B cell (primary cell): Measurements from ENCODE around the gene SSBP3. TPM values are rescaled to one million over a fixed set of nuclear protein-coding genes. Genes with fewer than 3 reads are reported as not detected.

Source experiments
- ATAC-seq: fragments of 200-7000 bp; cut with Tn5 transposase; one replicate; pipeline ENCODE4 v1.10.0; 2021; ENCODE audit warnings: low read depth, mild to moderate bottlenecking, moderate number of reproducible peaks, moderate library complexity
- CTCF ChIA-PET: fragments of 350-600 bp; sonication (Branson Sonifier 250); formaldehyde crosslinking; loops from one replicate; lab custom pipeline; 2021; ENCODE audit warnings: antibody characterized with exemption, inconsistent platforms; lab: Charles Lee
- POLR2A ChIA-PET: fragments of 350-600 bp; sonication (Branson Sonifier 250); formaldehyde crosslinking; loops from one replicate; lab custom pipeline; 2021; ENCODE audit warnings: antibody characterized with exemption; lab: Charles Lee
- DNase-seq: peaks from one replicate; pipeline ENCODE4 v3.0.0; 2013
- H2AFZ ChIP-seq: 2 replicates; pipeline ENCODE4 v1.6.1; 2012; ENCODE audit warnings: mild to moderate bottlenecking, low read depth, low read length; ENCODE audit not compliant: insufficient read depth, poor library complexity, severe bottlenecking
- H3K27ac ChIP-seq, 2 donors: 1 replicate in 1 of 2; 2 replicates in 1 of 2; pipeline ENCODE4 v1.5.1; 2012 to 2013; ENCODE audit warnings: low read length in 2 of 2, mild to moderate bottlenecking in 2 of 2, moderate library complexity in 1 of 2
- H3K27me3 ChIP-seq, 4 experiments: fragments of 200-600 bp in 1 of 4; sonication (generic) in 1 of 4; replicated peaks in 1 of 4; 1 replicate in 2 of 4; 2 replicates in 2 of 4; pipeline versions ENCODE4 v1.6.1 to v1.7.0; 2013 to 2016; ENCODE audit warnings: low read length in 3 of 4, mild to moderate bottlenecking in 2 of 4, mixed read lengths in 1 of 4, moderate library complexity in 1 of 4; ENCODE audit not compliant: insufficient read depth in 4 of 4, control insufficient read depth in 3 of 4; ENCODE audit errors: control extremely low read depth in 1 of 4
- H3K36me3 ChIP-seq, 2 experiments: replicated peaks in 1 of 2; 1 replicate in 1 of 2; 2 replicates in 1 of 2; pipeline versions ENCODE4 v1.6.1 to v1.7.1; 2013; ENCODE audit warnings: low read length in 1 of 2; ENCODE audit not compliant: insufficient read depth in 2 of 2, control insufficient read depth in 1 of 2; ENCODE audit errors: control extremely low read depth in 1 of 2, extremely low read depth in 1 of 2
- H3K4me1 ChIP-seq, 2 donors: fragments of 200-600 bp in 1 of 2; sonication (generic) in 1 of 2; 1 replicate in 1 of 2; 2 replicates in 1 of 2; pipeline versions ENCODE4 v1.5.1 to v1.6.1; 2013 to 2017; ENCODE audit warnings: low read length in 2 of 2; ENCODE audit not compliant: control insufficient read depth in 2 of 2, insufficient read depth in 2 of 2
- H3K4me2 ChIP-seq: replicated peaks from 2 replicates; pipeline ENCODE3; 2012; ENCODE audit warnings: mild to moderate bottlenecking, low read depth, low read length; ENCODE audit not compliant: poor library complexity, severe bottlenecking
- H3K4me3 ChIP-seq, 5 experiments: fragments of 200-600 bp in 1 of 5; sonication (generic) in 1 of 5; 1 replicate in 3 of 5; 2 replicates in 2 of 5; pipeline versions ENCODE4 v1.5.1 to v1.7.0; 2011 to 2016; ENCODE audit warnings: low read length in 4 of 5, mild to moderate bottlenecking in 4 of 5, low read depth in 2 of 5, control low read depth in 1 of 5, moderate library complexity in 1 of 5; ENCODE audit not compliant: insufficient read depth in 1 of 5; ENCODE audit errors: control extremely low read depth in 1 of 5, extremely low read depth in 1 of 5
- H3K79me2 ChIP-seq: fragments of 200-600 bp; sonication (generic); one replicate; pipeline ENCODE4 v1.6.0; 2016; ENCODE audit warnings: low read length; ENCODE audit not compliant: control insufficient read depth, insufficient read depth
- H3K9ac ChIP-seq: fragments of 200-600 bp; sonication (generic); 2 replicates; pipeline ENCODE4 v1.6.1; 2017; ENCODE audit warnings: mild to moderate bottlenecking, low read length, moderate library complexity
- H3K9me3 ChIP-seq, 3 donors: one replicate each; pipeline versions ENCODE4 v1.6.1 to v1.7.1; 2013; ENCODE audit warnings: low read length in 2 of 3; ENCODE audit not compliant: control insufficient read depth in 2 of 3, insufficient read depth in 1 of 3; ENCODE audit errors: control extremely low read depth in 1 of 3
- H4K20me1 ChIP-seq: 2 replicates; pipeline ENCODE4 v1.6.0; 2012; ENCODE audit warnings: mild to moderate bottlenecking, low read length; ENCODE audit not compliant: insufficient read depth, control insufficient read depth, poor library complexity, severe bottlenecking
- H3K27ac Mint-ChIP-seq: one replicate; pipeline ENCODE4 v1.8.0; 2021; ENCODE audit warnings: mixed read lengths
- H3K27me3 Mint-ChIP-seq: one replicate; pipeline ENCODE4 v1.8.0; 2021; ENCODE audit warnings: mixed read lengths
- H3K4me1 Mint-ChIP-seq: one replicate; pipeline ENCODE4 v1.8.0; 2021; ENCODE audit warnings: mixed read lengths
- H3K4me3 Mint-ChIP-seq: one replicate; pipeline ENCODE4 v1.8.0; 2021; ENCODE audit warnings: mixed read lengths
- H3K9me3 Mint-ChIP-seq: one replicate; pipeline ENCODE4 v1.8.0; 2022; ENCODE audit warnings: mixed read lengths; ENCODE audit not compliant: insufficient read depth
- CTCF ChIP-seq: fragments of 200-600 bp; IDR thresholded peaks from one replicate; pipeline ENCODE4 v1.8.0; 2022; ENCODE audit warnings: antibody characterized with exemption, mild to moderate bottlenecking
- EZH2 ChIP-seq: IDR thresholded peaks from 2 replicates; pipeline ENCODE4 v1.6.1; 2012; ENCODE audit warnings: borderline replicate concordance, low read depth, mild to moderate bottlenecking, moderate library complexity, low read length; ENCODE audit not compliant: insufficient read depth, poor library complexity, severe bottlenecking
- WGBS: methylation state at CpG from one replicate; pipeline ENCODE4 v1.1.5; 2013; ENCODE audit warnings: missing lambda C conversion rate; ENCODE audit not compliant: insufficient coverage; 5-methylcytosine and 5-hydroxymethylcytosine counted together
- intact Hi-C: fragments of 100-400 bp; cut with micrococcal nuclease; formaldehyde crosslinking; loops from one replicate; pipeline ENCODE4 v1.10.0; 2022
- polyA plus RNA-seq: library from polyadenylated mRNA; depleted of rRNA; stranded (reverse); fragments of >200 nt; gene quantifications from 2 replicates; pipeline ENCODE4 v1.2.3, GENCODE V29; 2012
- total RNA-seq, 2 donors: library from RNA; stranded (reverse); fragments of 120-200 nt in 1 of 2; gene quantifications; 1 replicate in 1 of 2; 2 replicates in 1 of 2; pipeline versions ENCODE4 v1.2.3 to v1.2.4, GENCODE V29; 2013 to 2022

The SSBP3 gene
- total and polyA plus RNA-seq, 2 donors (not counting 1 experiment from before 2014, with no cell fraction given), result 16.9 to 30.7 TPM

- DNase-seq (no peak), ATAC-seq (no peak)
- no peak overlapping the region for H3K27ac ChIP-seq
- no peak for TF ChIP-seq EZH2
- no peak for TF ChIP-seq CTCF
- H3K79me2 ChIP-seq, result peaks cover 4% of the 10 kb centered on the region
- intact Hi-C loops, result no loop called here
- H3K27ac Mint-ChIP-seq, result no peak overlapping the region
- ChIA-PET CTCF (no interaction called here), POLR2A (no interaction called here)
- no peak overlapping the region for H3K4me3 Mint-ChIP-seq
- H4K20me1 ChIP-seq, result no peaks in the 10 kb centered on the region
- H3K27me3 ChIP-seq, result no peaks in the 10 kb centered on the region
- no peaks in the 10 kb centered on the region for H3K27me3 Mint-ChIP-seq
- H3K9me3 Mint-ChIP-seq, result no peaks in the 10 kb centered on the region
- H3K9me3 ChIP-seq, result no peaks in the 10 kb centered on the region
- H3K9ac ChIP-seq, result no peak overlapping the region
- H3K4me2 ChIP-seq, result no peak overlapping the region
- H2AFZ ChIP-seq, result no peak overlapping the region
- 96% methylated on average over 8 of the region's 8 CpGs for WGBS
- peaks cover 0 to 3% of the 10 kb centered on the region in 2 experiments for H3K36me3 ChIP-seq
- H3K4me1 ChIP-seq, result peaks cover 0 to 6% of the 10 kb centered on the region in 2 donors
- no peak overlapping the region for H3K4me3 ChIP-seq
- peaks cover 7% of the 10 kb centered on the region for H3K4me1 Mint-ChIP-seq
Observed at GRCh38 chr1:54279457-54279856, 126.7 kb downstream of the SSBP3 start.

- no peak overlapping the region for H3K4me3 Mint-ChIP-seq
Observed at GRCh38 chr1:54278941-54279422, 127.2 kb downstream of the SSBP3 start.

More at GRCh38 chr1:54278941-54279422, 127.2 kb downstream of the SSBP3 start:
- Histone ChIP-seq H3K79me2 (peaks cover 4% of the 10 kb centered on the region), H3K4me3 (no peak overlapping the region), H3K36me3 (peaks cover 0 to 3% of the 10 kb centered on the region in 2 experiments), H3K4me2 (no peak overlapping the region), H3K4me1 (peaks cover 0 to 6% of the 10 kb centered on the region in 2 donors), H3K27me3 (no peaks in the 10 kb centered on the region), H3K9me3 (no peaks in the 10 kb centered on the region), H4K20me1 (no peaks in the 10 kb centered on the region), H2AFZ (no peak overlapping the region), H3K27ac (no peak overlapping the region), H3K9ac (no peak overlapping the region)
- H3K4me1 Mint-ChIP-seq, result peaks cover 7% of the 10 kb centered on the region
- no peaks in the 10 kb centered on the region for H3K9me3 Mint-ChIP-seq
- ChIA-PET POLR2A (no interaction called here), CTCF (interaction anchor here (0.5 kb wide), 1 partner anchor 11 kb away, joined by 3 read pairs; no protein-coding TSS in a partner anchor)
- 95% methylated on average over 5 of the region's 9 CpGs for WGBS
- DNase-seq (no peak), ATAC-seq (no peak)
- H3K27me3 Mint-ChIP-seq, result no peaks in the 10 kb centered on the region
- intact Hi-C loops, result no loop called here
- H3K27ac Mint-ChIP-seq, result no peak overlapping the region
- TF ChIP-seq EZH2 (no peak), CTCF (no peak)
